ENCODE data around the gene ST14. TPM values are rescaled to one million over a fixed set of nuclear protein-coding genes. Genes with fewer than 3 reads are reported as not detected.

Gene ST14
- polyA plus RNA-seq, 3 donors = 13.3 to 36.0 (median 23.6) TPM

GRCh38 chr11:130213143-130213978 lies 53.8 kb downstream of the ST14 start:
- intact Hi-C loops (cut with micrococcal nuclease) = loop anchor here in 1 of 2 donors (5.0 kb wide), 1 partner anchor 649 kb away; no protein-coding TSS in a partner anchor
- peaks cover 0 to 2% (median 0%) of the 10 kb centered on the region in 7 donors for H3K9me3 Mint-ChIP-seq
- Histone ChIP-seq H3K27ac (ENCODE audit: low read depth in 1 of 2, low read length in 2 of 2) (no peak overlapping the region), H3K79me2 (ENCODE audit: insufficient read depth, low read length) (no peaks in the 10 kb centered on the region), H3K4me3 (replicated peaks in 1 of 3; ENCODE audit: low read depth in 2 of 3, low read length in 3 of 3) (peak overlapping the region in 1 of 3 experiments; percentile 30), H3K9ac (ENCODE audit: insufficient read depth, low read length, poor library complexity, severe bottlenecking) (peak overlapping the region; percentile 34), H3K9me3 (replicated peaks in 1 of 2; ENCODE audit: control insufficient read depth in 1 of 2, insufficient read depth in 1 of 2, low read length in 2 of 2) (no peaks in the 10 kb centered on the region), H2AFZ (ENCODE audit: insufficient read depth, low read depth, low read length, poor library complexity, severe bottlenecking) (no peak overlapping the region), H4K20me1 (ENCODE audit: insufficient read depth, low read length) (peaks cover 4% of the 10 kb centered on the region), H3K4me1 (ENCODE audit: control insufficient read depth in 1 of 2, insufficient read depth in 2 of 2, low read length in 2 of 2) (peaks cover 3 to 6% of the 10 kb centered on the region in 2 donors), H3K27me3 (ENCODE audit: control insufficient read depth in 2 of 2, insufficient read depth in 2 of 2, low read length in 2 of 2) (no peaks in the 10 kb centered on the region), H3K4me2 (replicated peaks; ENCODE audit: extremely low read depth, low read length, poor library complexity, severe bottlenecking) (peak overlapping the region; percentile 55), H3K36me3 (replicated peaks in 1 of 2; ENCODE audit: control insufficient read depth in 1 of 2, insufficient read depth in 2 of 2, low read length in 2 of 2) (peaks cover 10 to 25% of the 10 kb centered on the region in 2 donors)
- TF ChIP-seq, protein P1, sequence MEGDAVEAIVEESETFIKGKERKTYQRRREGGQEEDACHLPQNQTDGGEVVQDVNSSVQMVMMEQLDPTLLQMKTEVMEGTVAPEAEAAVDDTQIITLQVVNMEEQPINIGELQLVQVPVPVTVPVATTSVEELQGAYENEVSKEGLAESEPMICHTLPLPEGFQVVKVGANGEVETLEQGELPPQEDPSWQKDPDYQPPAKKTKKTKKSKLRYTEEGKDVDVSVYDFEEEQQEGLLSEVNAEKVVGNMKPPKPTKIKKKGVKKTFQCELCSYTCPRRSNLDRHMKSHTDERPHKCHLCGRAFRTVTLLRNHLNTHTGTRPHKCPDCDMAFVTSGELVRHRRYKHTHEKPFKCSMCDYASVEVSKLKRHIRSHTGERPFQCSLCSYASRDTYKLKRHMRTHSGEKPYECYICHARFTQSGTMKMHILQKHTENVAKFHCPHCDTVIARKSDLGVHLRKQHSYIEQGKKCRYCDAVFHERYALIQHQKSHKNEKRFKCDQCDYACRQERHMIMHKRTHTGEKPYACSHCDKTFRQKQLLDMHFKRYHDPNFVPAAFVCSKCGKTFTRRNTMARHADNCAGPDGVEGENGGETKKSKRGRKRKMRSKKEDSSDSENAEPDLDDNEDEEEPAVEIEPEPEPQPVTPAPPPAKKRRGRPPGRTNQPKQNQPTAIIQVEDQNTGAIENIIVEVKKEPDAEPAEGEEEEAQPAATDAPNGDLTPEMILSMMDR (IDR thresholded peaks at IDR 0.05) = peak; percentile 99
- peaks cover 32 to 34% of the 10 kb centered on the region in 2 donors for H3K36me3 Mint-ChIP-seq
- no peak overlapping the region for H3K27ac Mint-ChIP-seq
- H3K27me3 Mint-ChIP-seq (ENCODE audit: low read depth in 3 of 3) = peaks cover 1 to 5% (median 3%) of the 10 kb centered on the region in 3 donors
- 34% methylated on average over 24 of the region's 28 CpGs for WGBS (ENCODE audit: insufficient coverage)
- peak overlapping the region in 1 of 2 donors; percentile 53 for H3K4me3 Mint-ChIP-seq
- peak; percentile 32 to 52 (median 51) for DNase-seq
- H3K4me1 Mint-ChIP-seq = peaks cover 2% of the 10 kb centered on the region

GRCh38 chr11:130213979-130214281 lies 54.3 kb downstream of the ST14 start:
- Histone ChIP-seq H3K4me2 (replicated peaks; ENCODE audit: extremely low read depth, low read length, poor library complexity, severe bottlenecking) (no peak overlapping the region), H3K9ac (ENCODE audit: insufficient read depth, low read length, poor library complexity, severe bottlenecking) (no peak overlapping the region), H3K36me3 (replicated peaks in 1 of 2; ENCODE audit: control insufficient read depth in 1 of 2, insufficient read depth in 2 of 2, low read length in 2 of 2) (peaks cover 5 to 19% of the 10 kb centered on the region in 2 donors), H2AFZ (ENCODE audit: insufficient read depth, low read depth, low read length, poor library complexity, severe bottlenecking) (no peak overlapping the region), H4K20me1 (ENCODE audit: insufficient read depth, low read length) (peaks cover 4% of the 10 kb centered on the region), H3K4me1 (ENCODE audit: control insufficient read depth in 1 of 2, insufficient read depth in 2 of 2, low read length in 2 of 2) (peaks cover 3 to 6% of the 10 kb centered on the region in 2 donors), H3K4me3 (replicated peaks in 1 of 3; ENCODE audit: low read depth in 2 of 3, low read length in 3 of 3) (no peak overlapping the region), H3K27ac (ENCODE audit: low read depth in 1 of 2, low read length in 2 of 2) (no peak overlapping the region), H3K79me2 (ENCODE audit: insufficient read depth, low read length) (no peaks in the 10 kb centered on the region), H3K9me3 (replicated peaks in 1 of 2; ENCODE audit: control insufficient read depth in 1 of 2, insufficient read depth in 1 of 2, low read length in 2 of 2) (no peaks in the 10 kb centered on the region), H3K27me3 (ENCODE audit: control insufficient read depth in 2 of 2, insufficient read depth in 2 of 2, low read length in 2 of 2) (no peaks in the 10 kb centered on the region)
- Mint-ChIP-seq H3K4me3 (no peak overlapping the region), H3K4me1 (peaks cover 2% of the 10 kb centered on the region), H3K27ac (no peak overlapping the region), H3K36me3 (peaks cover 26 to 29% of the 10 kb centered on the region in 2 donors), H3K9me3 (no peaks in the 10 kb centered on the region), H3K27me3 (ENCODE audit: low read depth in 3 of 3) (peaks cover 1 to 6% (median 3%) of the 10 kb centered on the region in 3 donors)
- TF ChIP-seq, protein P1 (IDR thresholded peaks at IDR 0.05) = no peak
- intact Hi-C loops (cut with micrococcal nuclease) = loop anchor here in 1 of 2 donors (5.0 kb wide), 1 partner anchor 648 kb away; no protein-coding TSS in a partner anchor
- DNase-seq = no peak
- WGBS (ENCODE audit: insufficient coverage) = 97% methylated on average over 9 of the region's 9 CpGs

Measured in CD14-positive monocyte (primary cell).